GM18520 (cell line): ENCODE data around the gene HPD.

Experiments used
- ATAC-seq: cut with Tn5 transposase; IDR thresholded peaks from one replicate; pipeline ENCODE4 v1.9.1; 2021; ENCODE audit not compliant: unreplicated experiment

Gene HPD

GRCh38 chr12:121829250-121829918 is 29.3 kb downstream of the HPD start:
- ATAC-seq = no peak

DNA sequence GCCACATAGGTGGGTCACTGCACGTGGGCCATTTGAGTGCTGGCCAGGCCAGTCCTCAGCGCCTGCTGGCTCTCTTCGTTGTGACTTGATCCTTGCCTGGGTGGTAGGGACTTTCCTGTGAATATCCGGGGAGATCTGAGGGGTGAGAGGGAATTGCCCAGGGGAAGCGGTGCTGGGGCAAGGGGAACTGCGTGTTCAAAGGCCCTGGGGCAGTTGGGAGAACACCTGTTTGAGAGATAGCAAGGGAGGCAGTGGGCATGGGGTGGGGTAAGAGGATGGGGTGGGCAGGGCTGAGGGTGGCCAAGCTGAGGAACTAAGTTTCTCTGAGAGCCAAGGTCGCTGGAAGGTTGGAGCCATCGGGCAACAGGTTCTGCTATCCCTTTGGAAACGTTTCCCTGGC is 29.8 kb downstream of the HPD start:
- ATAC-seq = no peak

- no peak for ATAC-seq
Observed at GRCh38 chr12:121828306-121828705, 30.4 kb downstream of the HPD start.

- ATAC-seq = no peak
Observed at GRCh38 chr12:121827351-121828099, 31.1 kb downstream of the HPD start.

- ATAC-seq = no peak
Observed at GRCh38 chr12:121826318-121827150, 32.1 kb downstream of the HPD start.

GRCh38 chr12:121825041-121825523 is 33.6 kb downstream of the HPD start:
- no peak for ATAC-seq

DNA sequence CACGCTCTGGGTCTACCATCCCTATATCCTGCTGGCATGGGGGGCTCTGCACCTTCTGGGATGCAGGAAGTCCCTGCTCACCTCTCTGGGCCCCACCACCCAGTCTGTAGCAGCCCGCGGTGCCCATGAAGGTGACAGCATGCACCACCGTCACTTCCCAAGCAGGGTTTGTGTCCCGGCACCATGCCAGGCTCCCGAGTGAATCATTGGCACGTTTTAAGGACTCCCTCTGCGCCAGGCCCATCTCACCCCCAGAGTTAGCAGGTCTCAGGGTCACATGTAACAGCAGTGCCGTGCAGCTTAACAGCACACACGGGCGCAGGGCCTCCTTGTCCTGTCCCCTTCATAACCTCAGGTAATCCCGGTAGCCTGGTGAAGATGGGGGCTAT is 34.9 kb downstream of the HPD start:
- ATAC-seq = no peak

GRCh38 chr12:121823101-121823726 is 35.4 kb downstream of the HPD start:
- ATAC-seq = no peak

- no peak for ATAC-seq
Observed at GRCh38 chr12:121822393-121823100, 36.1 kb downstream of the HPD start.

DNA sequence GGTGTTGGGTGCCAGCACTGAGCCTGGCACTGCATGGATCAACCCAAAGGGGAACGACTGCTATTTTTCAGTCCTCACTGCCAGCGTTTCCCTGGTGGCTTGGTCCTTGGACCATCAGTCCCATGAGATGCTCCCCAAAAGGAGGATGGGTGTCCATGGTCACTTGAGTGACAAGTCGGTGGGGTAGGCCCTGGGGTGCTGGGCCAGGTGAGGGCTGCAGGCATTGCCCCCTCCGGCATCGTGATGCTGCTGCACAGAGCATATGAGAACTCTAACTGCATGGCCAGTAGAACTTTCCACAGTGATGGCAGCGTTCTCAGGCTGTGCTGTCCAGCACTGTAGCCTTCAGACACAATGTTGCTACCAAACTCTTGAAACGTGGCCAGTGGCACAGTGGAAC is 38.6 kb downstream of the HPD start:
- ATAC-seq = no peak

DNA sequence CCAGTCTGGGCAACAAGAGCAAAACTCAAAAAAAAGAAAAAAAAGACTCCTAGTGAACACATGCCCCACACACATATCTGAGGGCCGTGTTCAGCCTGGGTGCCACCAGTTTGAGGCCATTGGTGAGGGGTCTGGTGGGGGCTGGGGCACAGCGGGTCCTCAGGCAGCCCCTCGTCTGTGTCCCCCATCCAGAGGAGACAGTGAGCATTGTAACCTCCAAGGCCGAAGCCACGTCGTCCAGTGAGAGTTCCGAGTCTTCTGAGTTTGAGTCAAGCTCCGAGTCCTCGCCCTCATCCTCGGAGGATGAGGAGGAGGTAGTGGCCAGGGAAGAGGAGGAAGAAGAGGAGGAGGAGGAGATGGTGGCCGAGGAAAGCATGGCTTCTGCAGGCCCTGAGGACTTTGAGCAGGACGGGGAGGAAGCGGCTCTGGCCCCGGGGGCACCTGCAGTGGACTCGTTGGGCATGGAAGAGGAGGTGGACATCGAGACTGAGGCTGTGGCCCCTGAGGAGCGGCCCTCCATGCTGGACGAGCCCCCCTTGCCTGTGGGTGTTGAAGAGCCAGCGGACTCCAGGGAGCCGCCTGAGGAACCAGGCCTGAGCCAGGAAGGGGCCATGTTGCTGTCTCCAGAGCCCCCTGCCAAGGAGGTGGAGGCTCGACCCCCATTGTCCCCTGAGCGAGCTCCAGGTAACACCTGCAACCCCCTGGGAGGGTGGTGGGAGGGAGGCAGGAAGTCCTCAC is 39.3 kb downstream of the HPD start:
- no peak for ATAC-seq

- no peak for ATAC-seq
Observed at GRCh38 chr12:121817648-121818043, 41.0 kb downstream of the HPD start.

GRCh38 chr12:121816925-121817647 is 41.6 kb downstream of the HPD start:
- no peak for ATAC-seq

DNA sequence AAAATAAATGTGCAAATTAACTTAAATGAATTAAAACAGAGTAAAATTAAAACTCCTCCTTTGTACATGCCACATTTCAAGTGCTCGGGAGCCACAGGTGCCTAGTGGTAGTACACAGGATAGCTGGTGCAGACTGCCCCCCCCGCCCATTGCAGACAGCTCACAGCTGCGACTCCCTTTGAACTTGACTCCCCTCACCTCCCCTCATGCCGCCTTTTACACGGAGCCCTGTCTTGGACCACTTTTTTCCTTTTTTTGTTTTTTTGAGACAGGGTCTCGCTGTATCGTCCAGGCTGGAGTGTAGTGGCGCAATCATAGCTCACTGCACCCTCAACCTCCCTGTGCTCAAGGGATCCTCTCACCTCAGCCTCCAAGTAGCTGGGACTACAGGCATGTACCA is 43.4 kb downstream of the HPD start:
- no peak for ATAC-seq

DNA sequence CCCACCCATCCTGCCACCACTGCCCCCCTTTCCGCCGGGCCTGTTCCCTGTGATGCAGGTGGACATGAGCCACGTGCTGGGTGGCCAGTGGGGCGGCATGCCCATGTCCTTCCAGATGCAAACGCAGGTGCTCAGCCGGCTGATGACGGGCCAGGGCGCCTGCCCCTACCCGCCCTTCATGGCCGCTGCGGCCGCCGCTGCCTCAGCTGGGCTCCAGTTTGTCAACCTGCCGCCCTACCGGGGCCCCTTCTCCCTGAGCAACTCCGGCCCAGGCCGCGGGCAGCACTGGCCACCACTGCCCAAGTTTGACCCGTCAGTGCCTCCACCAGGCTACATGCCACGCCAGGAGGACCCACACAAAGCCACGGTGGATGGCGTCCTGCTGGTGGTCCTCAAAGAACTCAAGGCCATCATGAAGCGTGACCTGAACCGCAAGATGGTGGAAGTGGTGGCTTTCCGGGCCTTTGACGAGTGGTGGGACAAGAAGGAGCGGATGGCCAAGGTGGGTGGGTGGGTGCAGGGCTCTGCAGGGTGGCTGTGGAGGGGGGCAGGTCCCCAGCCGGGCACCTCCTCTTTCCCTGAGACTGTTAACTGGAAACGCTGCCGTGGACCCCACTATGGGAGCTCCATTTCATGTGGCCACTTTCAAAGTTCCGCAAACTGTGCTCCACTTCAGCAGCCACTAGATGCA is 44.1 kb downstream of the HPD start:
- no peak for ATAC-seq

DNA sequence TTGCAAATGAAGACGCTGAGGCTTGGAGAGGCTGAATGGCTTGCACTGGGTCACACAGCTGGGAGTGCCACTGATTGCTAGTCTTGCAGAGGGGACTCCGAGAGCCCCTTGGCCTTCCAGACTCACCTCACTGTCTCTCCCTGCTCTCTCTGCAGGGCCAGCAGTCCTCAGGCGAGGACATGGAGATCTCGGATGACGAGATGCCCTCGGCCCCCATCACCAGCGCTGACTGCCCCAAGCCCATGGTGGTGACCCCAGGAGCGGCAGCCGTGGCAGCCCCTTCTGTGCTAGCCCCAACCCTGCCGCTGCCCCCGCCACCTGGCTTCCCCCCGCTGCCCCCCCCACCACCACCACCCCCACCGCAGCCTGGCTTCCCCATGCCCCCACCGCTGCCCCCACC is 44.7 kb downstream of the HPD start:
- no peak for ATAC-seq

DNA sequence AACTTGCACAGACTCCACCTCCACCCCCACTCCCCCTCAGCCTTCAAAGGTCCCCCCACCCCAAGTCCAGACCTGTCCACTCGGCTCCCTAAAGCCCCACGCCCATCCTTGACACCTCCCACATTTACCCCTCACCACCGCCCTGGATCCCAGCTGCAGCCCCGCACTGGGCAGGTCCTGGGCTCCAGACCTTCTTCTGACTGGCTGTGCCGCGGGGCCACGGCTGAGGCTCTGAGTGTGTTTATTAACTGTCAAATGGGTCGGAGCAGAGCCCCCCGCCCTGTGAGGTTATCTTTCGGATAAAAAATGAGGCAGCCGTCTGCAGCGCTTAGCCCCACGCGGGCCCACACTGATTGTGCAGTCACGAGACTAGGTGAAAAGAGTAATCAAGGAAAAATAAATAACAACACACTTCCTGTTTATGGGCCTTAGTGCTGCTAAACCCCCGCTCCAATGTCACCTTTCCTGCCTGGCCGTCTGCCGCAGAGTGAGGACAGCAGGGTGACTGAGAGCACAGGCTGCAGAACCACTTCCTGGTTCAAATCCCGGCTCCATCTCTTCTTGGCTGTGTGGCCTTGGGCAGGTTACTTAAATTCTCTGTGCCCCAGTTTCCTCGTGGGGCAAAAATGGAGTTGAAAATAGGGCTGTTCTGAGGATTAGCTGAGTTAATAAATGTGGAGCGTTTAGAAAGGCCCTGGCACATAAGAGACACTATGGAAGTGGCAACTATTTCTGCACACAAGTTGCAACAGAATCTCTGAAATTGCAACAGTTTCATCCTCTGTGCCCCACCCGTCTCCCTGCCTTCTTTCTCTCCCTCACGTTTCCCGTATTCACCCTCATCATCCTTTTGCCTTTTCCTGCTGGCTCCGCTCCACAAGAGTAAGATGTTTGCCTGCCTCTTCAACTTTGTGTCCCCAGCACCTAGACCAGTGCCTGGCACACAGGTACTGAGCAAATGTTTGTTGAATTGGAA is 45.5 kb downstream of the HPD start:
- ATAC-seq = no peak
